CD1c-positive myeloid dendritic cell (primary cell): ENCODE data around the gene TBC1D9.
A peak's percentile ranks its signal among the peaks of the same experiment; 100 is the strongest.

ENCODE experiments used
- DNase-seq: peaks from one replicate; pipeline ENCODE4 v3.0.0-alpha.2; 2016; ENCODE audit errors: extremely low spot score

The TBC1D9 gene

DNA sequence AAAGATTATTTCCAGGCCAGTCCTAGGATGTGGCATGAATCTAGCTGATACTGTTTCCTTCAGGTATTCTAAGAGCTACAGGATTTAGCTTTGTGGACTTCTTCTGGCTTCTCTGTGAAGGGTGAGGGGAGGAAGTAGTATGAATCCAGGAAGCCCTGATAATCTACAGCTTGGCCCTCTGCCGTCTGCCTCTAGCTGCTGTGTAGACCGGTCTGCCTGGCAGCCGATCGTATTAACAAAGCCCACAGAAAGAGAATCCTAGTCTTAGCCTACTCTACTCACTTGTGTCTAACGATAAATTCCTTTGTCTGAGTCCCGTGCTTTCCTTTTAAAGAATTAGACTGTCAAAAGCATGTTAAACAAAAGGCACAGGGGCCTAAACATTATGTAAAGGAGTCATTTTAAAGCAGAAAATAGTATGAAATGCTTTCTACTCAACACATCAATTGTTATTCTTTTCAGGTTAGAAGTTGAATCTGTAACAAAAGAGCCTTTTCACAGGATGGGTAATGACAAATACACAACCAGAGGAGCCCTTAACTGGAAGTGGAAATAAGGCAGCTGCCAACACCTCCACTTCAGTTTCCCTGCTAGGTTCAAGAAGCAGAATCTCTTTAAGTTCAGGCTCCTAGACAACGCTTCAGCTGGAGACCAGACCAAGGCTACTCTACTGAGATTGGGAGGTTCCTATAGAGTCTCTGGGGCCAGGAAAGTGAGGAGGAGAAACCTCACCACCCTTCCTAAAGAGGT, 138.5 kb downstream of the TBC1D9 start:
- DNase-seq, result no peak

DNA sequence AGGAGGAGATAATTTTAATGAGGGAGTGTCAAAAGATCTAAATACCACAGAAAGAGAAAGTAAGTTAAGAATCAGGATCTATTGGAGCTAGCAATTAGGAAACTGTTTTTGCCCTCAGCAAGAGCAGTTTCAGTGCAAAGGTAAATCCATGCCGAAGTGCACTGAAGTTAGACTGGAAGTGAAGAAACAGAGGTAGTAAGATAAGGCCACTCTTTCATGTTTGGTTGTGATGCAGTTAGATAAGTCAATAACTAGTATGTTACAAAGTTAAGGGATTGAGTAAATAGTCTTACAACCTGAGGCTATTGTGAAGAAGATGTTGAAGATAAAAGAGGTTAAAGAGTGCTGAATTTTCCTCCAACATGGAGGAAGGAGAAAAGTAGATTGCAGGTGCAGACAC, 140.7 kb downstream of the TBC1D9 start:
- DNase-seq, result no peak

DNA sequence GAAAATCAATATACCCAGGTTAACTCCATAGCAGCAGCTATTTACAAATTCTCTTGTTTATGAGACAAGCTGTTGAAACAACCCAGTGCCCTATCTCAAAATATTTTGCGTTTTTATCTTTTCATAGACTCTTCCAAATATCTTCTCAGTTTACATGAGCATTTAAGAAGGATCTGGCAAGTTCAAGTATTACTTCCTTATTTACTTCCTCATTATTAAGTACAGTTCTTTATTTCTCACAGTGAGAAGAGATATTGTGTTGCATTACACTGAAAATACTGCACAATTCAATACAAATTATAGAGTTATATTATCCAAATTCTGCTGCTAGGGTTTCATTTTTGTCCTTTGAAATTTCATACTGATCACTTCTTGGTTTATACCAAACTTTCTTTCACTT, 143.8 kb downstream of the TBC1D9 start:
- peak; percentile 25 for DNase-seq

DNA sequence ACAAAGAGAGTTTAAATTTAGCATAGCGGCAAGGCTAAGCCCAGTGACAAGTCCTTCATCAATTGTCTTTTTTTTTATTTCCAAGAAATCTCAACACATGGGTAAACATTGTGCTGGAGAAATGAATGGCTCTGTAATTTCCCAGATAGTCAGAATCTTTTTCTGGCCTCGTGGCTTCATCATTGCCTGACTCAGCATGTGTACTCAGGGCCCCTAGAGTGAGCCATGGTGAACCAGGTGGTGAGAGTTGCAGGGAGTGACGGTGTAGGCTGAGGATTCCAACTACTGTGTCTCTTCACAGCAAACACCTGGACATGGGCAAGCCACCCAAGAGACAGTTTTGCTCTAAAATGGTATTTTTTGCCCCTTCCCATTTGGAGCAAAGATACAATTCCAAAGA, 144.3 kb downstream of the TBC1D9 start:
- no peak for DNase-seq

DNA sequence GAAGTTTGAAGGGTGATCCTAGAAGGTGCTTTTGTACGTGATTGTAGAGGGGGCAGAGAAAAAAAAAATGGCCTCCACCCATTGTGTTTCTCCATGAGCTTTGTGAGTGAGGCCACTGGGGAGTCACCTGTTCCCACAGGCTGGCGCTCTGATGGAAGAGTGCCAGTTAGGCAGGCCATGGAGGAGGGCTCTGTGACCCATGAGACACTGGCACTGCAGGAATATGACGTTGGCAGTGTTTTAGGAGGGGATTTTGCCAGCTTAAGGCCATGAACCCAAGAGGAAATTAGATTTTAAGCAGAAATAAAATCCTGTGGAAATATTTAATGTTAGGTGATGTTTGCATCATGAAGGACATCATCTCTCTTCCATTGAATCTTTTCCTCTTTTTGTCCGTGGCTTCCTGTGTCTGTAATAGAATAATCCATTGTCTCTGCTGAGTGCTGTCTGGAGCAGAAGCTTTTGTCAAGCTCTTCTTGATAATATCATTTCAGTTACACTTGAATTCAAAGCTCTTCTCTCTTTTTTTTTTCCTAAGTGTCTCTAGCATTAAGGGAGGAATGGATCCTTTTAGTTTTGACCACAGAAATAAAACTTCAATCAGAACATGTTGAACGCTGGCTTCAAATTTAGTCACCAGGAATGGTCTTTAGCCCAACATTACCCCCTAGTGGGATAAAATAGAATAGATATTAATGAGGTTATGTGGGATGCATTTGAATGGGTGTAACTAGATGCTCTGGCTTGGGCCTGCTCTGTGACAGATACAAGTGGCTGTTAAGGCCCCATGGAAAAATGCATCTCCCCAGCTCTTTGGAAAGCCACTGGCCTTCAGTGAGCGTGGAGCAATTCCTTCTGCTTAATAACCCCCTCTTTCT, 146.4 kb downstream of the TBC1D9 start:
- peak; percentile 45 for DNase-seq

DNA sequence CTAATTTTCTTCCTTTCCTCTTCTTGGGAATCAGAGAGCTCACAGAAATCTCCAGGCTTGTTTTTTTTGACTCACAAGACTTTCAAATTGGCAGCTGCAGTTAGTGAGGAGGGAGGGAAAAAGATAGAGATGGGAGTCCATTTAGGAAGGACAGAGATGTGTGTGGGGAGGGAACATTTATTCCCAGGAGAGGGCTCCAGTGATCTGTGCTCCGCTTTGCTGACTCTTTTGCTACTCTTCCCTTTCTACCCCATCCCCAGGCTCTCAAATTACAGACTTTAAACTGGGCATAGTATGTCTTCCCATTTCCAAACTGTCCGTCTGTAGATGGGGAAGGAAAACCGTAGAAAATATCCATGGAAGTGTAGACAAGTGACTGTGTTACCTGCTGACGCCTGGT, 148.3 kb downstream of the TBC1D9 start:
- no peak for DNase-seq

DNA sequence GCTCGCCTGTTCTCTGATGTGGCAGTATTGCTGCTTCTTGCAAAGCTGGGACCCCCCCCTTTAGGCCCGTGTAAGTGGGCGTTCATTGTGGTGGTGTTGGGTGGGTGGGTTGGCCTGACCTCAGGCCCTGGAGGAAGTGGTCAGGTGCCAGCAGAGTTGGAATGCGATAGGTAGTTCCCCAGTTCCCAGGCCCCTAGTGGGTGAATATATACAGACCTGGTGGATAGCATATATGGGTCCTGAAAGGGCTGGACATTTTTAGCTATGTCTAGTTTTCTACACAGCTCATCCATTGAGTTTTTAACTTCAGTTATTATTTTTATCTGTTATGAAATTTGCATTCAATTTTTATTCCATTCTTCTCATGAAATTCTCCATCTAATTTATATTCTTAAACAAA, 151.6 kb downstream of the TBC1D9 start:
- DNase-seq, result no peak

DNA sequence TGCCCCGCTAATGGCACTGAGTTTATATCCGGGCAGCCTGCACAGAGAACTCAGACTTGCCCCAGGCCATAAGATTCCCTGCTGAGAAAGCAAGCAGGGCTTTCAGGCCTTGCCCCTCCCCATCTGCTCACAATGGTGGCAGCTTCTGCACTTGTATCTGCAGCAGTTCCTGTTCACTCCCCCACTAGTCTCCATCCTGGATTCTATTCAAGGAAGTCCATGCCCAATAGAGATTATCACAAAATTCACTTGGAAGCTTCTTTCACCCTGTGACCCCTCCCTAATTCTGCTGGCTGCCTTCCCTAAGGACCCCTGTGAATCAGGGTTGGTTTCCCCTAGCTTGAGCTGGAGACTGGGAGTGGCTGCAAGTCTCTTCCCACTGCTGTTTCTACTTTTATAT, 152.9 kb downstream of the TBC1D9 start:
- no peak for DNase-seq

DNA sequence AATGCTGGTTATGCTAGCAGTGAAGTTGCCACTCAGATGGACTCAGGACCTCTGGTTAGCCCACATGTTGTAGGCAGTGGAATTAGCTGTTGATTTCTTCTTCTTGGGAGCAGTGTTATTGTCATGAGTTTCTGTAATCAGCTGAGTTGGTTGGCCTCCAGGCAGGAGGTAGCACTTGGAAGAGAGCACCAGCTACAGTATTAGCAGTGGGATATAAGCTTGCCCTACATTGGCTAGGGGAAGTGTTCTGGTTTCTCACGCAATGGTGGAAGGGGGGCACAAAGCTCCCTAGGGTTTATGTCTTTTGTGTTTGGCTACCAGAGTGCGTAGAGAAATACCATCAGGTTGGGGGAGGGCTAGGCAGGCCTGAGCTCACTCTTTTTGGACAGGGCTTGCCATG, 153.5 kb downstream of the TBC1D9 start:
- no peak for DNase-seq

DNA sequence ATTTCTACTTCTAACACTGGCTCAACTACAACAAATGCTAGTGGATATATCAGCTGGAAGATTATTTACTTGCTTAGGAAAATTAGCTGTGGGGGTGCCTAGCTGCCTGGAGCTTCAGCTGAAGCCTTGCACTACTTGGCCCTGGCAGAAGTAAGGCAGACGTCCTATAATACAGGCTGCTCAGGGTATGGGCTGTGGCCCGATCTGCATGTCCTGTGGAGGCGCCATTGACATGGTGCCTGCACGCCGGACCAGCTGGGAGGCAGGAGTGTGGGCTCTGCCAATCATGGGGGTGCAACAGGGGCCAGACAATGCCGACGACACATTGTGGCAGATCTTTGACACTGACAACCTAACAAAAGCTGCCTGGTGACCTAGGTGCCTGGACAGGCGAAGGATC, 155.8 kb downstream of the TBC1D9 start:
- no peak for DNase-seq

DNA sequence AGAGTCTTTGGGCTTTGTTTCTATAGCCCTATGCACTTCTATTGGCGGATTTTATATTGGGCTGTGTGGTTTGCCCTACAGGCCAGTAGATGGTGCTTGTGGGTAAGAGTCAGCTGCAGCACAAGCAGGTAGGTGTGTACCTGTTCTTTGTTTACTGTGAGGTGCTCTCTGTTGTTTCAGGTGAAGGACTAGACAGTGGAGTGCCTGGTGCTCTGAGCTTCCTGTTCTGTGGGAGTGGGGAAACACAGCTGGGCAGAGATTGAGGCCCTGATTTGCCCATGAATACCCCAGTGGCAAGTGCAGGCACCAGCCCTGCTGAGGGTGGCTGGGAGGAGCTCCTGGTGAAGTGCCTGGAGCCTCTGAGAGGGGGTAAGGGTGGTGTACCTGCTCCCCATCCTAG, 161.1 kb downstream of the TBC1D9 start:
- no peak for DNase-seq

DNA sequence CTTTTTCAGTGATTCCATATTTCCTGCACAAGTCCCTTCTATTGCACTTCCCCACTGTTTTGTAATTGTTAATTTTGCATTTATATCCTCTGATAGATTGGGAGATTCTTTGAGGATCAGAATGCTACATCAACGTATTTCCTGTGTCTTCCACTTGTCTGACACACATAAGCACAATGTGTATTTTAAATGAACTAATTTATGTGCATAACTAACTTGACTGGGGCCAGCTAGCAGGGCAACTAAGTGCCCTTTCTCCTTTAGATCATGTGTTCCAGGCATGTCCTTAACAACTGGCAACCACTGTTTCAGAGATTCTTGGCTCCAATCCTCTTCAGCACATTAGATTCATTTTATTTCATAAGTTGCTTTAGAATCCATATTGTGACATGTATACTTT, 171.7 kb downstream of the TBC1D9 start:
- no peak for DNase-seq

DNA sequence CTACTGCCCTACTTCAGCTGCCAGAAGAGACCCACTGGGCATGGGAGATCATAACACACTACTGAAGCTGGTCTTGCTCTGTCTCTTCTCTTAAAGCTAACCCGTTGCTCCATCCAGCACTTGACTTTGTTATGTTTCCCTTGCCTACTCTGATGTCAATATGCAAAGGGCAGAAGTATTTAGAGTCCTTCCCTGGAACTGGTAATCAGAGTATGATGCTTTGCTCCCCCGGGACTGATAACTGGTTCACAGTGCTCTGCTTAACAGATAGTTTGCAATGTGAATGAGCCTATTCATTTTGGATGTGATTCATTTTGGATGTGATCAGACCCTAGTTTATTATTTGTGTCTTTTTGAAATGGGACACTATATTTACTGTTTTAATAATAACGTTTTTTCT, 175.1 kb downstream of the TBC1D9 start:
- no peak for DNase-seq

DNA sequence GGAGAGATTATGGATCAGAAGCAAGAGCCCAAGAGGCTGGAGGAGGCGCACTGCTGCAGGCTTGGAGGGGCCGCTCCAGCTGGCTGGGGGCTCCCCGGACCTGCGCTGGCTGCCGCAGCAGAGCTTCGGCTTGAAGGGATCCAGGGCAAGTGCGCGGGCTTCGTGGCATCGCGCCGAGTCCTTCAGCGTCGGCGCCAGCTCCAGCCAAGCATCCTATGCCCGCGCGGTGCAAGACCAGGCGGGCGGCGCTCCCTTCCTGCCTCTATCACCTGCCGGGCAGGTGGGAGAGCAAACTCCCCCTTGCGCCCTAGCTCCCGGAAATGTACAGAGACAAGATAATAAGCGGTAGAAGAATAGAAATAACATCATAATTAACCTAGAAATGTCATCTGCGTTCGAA, 176.9 kb downstream of the TBC1D9 start:
- DNase-seq, result no peak

DNA sequence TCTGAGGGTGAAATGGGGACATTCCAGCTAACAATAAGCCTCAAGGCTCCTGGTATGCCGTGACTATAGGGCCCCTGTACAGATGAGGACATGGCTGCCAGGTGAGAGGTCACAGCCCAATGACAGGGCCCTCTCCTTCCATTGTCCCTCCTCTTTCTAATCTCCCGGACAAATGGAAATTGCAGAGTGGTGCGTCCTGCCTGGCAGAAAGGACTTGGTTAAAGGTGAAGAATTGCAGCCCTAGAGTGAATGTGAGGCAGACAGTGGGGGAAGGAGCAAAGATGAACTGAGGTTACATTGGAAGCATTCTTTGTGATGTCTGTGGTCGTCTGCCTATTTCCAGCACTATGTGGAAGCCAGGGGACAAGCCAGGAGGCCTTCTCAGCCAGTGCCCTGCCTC, 180.7 kb downstream of the TBC1D9 start:
- DNase-seq, result no peak

DNA sequence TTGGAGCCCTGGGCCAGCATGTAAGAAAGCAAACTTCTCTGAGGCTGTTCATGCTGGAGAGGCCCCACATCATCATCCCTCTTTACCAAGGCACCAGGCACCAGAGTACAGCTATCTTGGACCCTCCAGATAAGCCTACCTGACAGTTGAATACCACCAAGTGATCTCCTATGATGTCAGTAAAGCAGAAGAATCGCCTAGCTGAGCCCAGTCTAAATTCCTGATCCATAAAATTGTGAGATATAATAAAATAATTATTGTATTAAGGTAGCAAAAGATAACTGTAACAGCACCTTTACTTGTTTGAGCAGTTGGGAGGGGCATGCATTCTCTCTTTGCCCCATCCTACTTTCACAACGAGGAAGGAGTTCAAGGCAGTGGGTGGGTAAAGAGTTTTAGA, 184.6 kb downstream of the TBC1D9 start:
- no peak for DNase-seq
